Right kidney (tissue), 1 donor: ENCODE data around the gene TLE5.
"Not testable (repeated sequence)": the region's sequence is repeated elsewhere in the genome, so short reads cannot be mapped to it uniquely, and the experiment has no call there.

Source experiments
- DNase-seq: peaks from one replicate; pipeline ENCODE4 v3.0.0-alpha.2; 2016

The TLE5 gene

DNA sequence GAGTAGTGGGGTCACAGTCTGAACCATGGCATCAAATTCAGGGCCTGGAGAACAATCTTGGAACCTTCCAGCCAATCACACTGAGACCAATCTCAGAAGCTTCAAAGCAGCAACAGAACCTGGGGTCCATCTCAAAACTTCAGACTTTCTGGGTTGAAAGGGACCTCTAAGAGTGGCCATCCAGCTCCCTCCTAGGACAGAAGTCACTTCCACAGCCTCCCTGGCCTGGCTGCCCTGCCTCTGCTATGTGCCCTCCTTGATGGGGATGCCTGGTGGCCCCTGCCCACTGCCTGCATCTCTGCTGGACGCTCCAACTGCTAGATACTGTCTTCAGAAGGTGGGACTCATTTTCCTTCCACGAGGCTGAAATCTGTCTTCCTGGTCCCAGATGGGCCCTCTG, 35.0 kb downstream of the TLE5 start:
- no peak for DNase-seq

DNA sequence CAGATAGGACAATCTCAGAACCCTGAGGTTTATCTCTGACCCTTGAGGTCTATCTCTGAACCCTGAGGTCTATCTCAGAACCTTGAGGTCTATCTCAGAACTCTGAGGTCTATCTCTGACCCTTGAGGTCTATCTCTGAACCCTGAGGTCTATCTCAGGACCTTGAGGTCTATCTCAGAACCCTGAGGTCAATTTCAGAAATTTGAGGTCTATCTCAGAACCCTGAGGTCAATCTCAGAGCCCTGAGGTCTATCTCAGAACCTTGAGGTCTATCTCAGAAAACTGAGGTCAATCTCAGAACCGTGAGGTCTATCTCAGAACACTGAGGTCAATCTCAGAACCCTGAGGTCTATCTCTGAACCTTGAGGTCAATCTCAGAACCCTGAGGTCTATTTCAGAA, 35.5 kb downstream of the TLE5 start:
- no peak for DNase-seq

DNA sequence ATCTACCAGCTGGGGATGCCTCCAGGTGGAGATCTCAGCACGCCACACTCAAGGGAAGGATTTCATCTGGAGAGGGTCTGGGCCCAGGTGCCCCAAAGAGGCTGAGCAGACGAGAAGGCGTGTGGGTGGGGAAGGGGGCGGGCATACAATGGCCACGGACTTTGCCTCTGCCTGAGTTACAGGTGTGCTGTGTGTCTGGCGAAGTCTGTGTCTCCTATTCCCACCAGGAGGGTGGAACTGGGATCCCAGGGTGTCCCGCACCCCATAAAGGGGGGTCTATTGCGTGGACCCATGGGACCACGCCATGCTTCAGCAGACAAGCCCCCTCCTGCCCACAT, 36.8 kb downstream of the TLE5 start:
- no peak for DNase-seq

- peak; percentile 45 for DNase-seq
Observed at GRCh38 chr19:3024870-3025548, 37.3 kb downstream of the TLE5 start.

GRCh38 chr19:3024509-3024869, 37.8 kb downstream of the TLE5 start:
- no peak for DNase-seq

DNA sequence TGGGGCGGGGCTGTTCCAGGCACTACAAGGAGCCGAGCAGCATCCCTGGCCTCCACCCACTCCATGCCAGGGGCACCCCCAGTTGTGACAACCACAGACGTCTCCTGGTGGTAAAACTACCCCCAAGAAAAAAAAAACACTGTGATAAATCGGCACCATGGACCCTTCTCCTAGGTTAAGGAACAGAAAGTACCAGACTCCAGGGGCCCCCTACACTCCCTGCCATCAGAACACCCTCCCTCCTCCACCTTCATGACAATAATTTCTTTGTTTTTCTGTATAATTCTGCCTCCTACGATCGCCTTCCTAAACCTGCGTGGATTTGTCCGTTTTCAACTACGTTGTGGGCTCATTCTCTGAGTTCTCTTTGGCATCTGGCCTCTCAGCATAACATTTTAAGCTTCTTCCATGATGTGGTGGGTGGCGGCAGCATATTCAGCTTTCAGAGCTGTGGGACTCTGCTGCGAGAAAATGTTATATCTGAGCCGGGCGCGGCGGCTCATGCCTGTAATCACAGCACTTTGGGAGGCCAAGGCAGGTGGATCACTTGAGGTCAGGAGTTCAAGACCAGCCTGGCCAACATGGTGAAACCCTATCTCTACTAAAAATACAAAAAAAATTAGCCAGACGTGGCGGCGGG, 41.9 kb downstream of the TLE5 start:
- no peak for DNase-seq

GRCh38 chr19:3019211-3019854, 43.0 kb downstream of the TLE5 start:
- no peak for DNase-seq

DNA sequence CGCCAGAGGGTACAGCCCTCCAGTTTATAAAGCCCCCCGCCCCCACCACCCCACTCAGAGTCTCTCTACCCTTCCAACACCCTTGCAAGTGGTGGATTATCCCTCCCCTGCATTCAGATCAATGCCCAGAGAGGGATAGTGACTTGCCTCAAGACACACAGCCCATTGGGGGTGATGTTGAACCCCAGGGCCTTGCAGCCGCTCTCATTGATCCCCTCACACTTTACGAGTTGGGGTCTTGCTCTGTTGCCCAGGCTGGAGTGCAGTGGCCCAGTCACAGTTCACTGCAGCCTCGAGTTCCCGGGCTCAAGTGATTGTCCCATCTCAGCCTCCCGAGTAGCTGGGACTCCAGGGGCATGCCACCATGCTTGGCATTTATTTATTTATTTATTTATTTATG, 44.4 kb downstream of the TLE5 start:
- no peak for DNase-seq

DNA sequence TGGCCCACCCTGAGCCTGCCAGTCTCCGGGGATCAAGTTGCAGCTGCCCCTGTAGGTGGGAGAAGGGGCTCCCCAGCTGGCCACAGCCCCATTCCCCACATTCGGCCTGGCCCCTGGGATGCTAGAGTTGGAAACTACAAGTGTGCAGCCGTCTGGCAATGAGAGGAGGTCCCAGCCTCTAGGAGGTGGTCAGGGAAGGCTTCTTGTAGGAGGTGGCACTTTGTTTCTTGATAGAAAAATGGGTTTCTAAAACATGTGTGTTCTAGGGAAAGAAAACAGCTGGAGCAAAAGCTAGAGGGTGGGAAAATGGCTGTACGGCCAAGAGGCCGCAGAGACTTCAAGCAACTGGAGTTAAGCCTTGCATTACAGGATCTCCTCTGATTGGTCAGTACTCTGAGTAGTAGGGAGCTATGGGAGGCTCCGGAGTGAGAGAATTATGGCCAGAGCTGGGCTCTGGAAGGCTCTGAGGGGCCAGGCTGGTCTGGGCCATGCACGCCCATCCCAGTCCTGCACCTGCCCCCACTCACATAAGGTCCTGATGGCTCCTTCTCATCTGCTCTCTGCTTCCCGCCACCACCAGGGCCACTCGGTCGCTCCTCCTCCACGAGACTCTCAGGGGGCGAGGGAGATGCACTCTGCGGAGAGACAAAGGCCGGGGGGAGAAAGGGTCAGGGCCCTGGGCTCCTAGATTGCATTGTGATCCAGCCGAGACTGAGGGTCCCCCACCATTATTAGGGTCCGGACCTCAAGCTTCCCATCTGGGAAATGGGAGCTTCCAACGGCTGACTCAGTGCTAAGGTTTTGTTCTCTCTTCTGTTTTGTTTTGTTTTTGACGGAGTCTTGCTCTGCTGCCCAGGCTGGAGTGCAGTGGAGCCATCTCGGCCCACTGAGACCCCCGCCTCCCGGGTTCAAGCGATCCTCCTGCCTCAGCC, 46.9 kb downstream of the TLE5 start:
- no peak for DNase-seq

- DNase-seq: no peak
Observed at GRCh38 chr19:3014135-3014534, 48.2 kb downstream of the TLE5 start.

GRCh38 chr19:3013263-3013725, 49.0 kb downstream of the TLE5 start:
- no peak for DNase-seq

- DNase-seq: no peak
Observed at GRCh38 chr19:3012621-3013262, 49.6 kb downstream of the TLE5 start.

GRCh38 chr19:3012059-3012458, 50.2 kb downstream of the TLE5 start:
- DNase-seq: not testable (repeated sequence)

GRCh38 chr19:3010871-3011270, 51.4 kb downstream of the TLE5 start:
- no peak for DNase-seq

DNA sequence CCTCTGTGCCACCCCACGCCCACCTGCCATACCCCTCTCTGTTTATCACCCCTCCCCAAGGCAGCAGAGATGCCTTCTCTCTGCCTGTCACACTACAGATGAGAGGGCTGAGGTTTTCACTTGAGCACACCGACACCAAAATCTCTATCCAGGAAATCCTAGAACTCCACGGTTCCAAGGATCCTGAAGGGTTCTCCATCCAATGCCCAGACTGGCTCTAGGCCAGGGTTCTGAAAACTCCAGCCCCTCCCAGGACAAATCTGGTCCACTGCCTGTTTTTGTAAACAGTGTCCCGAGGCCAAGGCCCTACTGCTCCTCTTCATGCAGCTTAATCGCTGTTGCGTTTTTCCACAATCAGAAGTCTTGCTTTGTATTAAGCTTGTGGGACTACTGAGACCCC, 53.3 kb downstream of the TLE5 start:
- DNase-seq: no peak

- no peak for DNase-seq
Observed at GRCh38 chr19:3007975-3008374, 54.3 kb downstream of the TLE5 start.

DNA sequence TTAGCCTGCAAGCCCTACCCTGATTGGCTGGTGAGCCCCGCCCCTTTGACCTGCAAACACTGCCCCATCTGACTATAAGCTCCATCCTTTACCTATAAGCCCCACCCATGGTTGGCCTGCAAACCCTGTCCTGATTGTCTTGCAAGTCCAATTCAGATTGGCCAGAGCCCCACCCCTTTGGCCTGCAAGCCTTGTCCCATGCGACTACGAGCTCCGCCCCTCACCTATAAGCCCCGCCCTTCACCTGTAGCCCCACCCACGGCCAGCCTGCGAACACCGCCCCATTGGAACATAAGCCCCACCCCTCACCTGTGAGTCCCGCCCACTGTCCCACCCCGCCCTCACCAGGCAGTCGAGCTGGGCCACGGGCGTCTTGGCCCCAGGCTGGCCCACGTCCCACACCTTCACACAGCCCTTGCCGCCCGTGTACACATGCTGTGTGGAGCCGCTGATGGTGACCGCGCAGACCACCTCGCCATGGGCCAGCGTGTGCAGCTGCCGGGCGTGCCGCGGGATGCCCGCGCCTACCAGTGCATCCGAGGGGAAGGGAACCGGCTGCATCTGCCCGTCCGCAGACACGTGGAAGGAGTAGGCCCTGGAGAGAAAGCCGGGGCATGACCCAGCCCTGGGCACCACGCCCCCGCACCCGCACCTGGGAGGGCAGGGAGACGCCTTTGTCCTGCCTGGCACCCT, 56.1 kb downstream of the TLE5 start:
- DNase-seq: no peak

- DNase-seq: no peak
Observed at GRCh38 chr19:3005345-3005744, 57.0 kb downstream of the TLE5 start.

DNA sequence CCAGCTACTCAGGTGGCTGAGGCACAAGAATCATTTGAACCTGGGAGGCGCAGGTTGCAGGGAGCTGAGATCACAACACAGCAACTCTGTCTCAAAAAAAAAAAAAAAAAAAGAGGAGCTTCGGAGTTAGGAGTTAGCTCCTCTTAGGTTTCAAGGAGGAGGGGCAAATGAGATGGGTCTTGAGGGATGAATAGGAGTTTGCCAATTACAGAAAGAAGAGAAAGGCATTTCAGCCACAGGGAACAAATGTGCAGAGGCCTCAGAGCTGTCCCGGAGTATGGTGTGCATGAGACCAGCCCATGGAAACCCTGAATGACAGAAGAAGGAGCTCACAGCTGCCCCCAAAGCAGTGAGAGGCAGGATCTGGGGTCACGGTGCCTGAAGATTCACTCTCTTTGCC, 57.8 kb downstream of the TLE5 start:
- no peak for DNase-seq

DNA sequence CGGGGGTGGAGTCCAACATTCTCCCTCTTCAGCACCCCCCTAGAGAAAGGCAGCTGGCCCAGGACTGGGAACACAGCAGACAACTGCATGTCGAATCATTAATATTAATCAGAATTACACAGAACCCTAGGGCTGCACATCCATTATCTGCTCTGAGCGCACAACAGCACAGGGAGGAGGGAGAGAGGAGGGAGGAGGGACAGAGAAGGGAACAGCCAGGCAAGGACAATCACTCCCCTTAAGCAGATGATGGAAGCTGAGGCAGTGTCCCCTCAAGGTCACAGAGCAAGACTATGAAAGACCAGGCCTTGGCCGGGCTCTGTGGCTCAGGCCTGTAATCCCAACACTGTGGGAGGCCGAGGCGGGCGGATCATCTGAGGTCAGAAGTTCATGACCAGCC, 59.2 kb downstream of the TLE5 start:
- DNase-seq: no peak
